SK-N-SH treated with all-trans-retinoic acid at 6 μM for 48 hours (cell line): ENCODE results near the gene VPS39.

Experiments
- ATAC-seq: fragments of 200-7000 bp; cut with Tn5 transposase; 3 replicates; pipeline ENCODE4 v1.9.1; 2020; ENCODE audit warnings: mild to moderate bottlenecking, moderate library complexity
- ARNTL ChIP-seq: fragments of 450-650 bp; formaldehyde crosslinking; IDR thresholded peaks from 2 replicates; pipeline ENCODE4 v1.5.0; 2020; ENCODE audit warnings: low read depth, mild to moderate bottlenecking, moderate library complexity, borderline replicate concordance
- CSDC2 ChIP-seq: fragments of 250-450 bp; sonication (Bioruptor Pico); IDR thresholded peaks from 2 replicates; pipeline ENCODE4 v1.5.0; 2020; ENCODE audit warnings: mild to moderate bottlenecking, moderate library complexity
- ESRRG ChIP-seq: fragments of 250-450 bp; sonication (Bioruptor Pico); IDR thresholded peaks from 2 replicates; pipeline ENCODE4 v1.6.1; 2021; ENCODE audit warnings: mild to moderate bottlenecking
- GLIS3 ChIP-seq: fragments of 250-450 bp; sonication (Bioruptor Pico); IDR thresholded peaks from 2 replicates; pipeline ENCODE4 v1.5.0; 2020; ENCODE audit warnings: mild to moderate bottlenecking, moderate library complexity
- ISL1 ChIP-seq: fragments of 250-450 bp; sonication (Bioruptor Pico); IDR thresholded peaks from 2 replicates; pipeline ENCODE4 v2.1.2; 2022; ENCODE audit warnings: mild to moderate bottlenecking, moderate library complexity
- OSR1 ChIP-seq: fragments of 250-450 bp; sonication (Bioruptor Pico); IDR thresholded peaks from 2 replicates; pipeline ENCODE4 v1.8.0; 2022; ENCODE audit warnings: moderate library complexity, mild to moderate bottlenecking, inconsistent platforms
- PATZ1 ChIP-seq: fragments of 250-450 bp; sonication (Bioruptor Pico); IDR thresholded peaks from 2 replicates; pipeline ENCODE4 v1.8.0; 2020; ENCODE audit warnings: mild to moderate bottlenecking, moderate library complexity, borderline replicate concordance
- PPARA ChIP-seq: fragments of 250-450 bp; sonication (Bioruptor Pico); IDR thresholded peaks from 2 replicates; pipeline ENCODE4 v1.5.0; 2020; ENCODE audit warnings: mild to moderate bottlenecking, borderline replicate concordance
- RARB ChIP-seq: fragments of 250-450 bp; sonication (Bioruptor Pico); IDR thresholded peaks from 2 replicates; pipeline ENCODE4 v1.8.0; 2021; ENCODE audit warnings: mild to moderate bottlenecking, moderate library complexity
- SNAI2 ChIP-seq: fragments of 250-450 bp; sonication (Bioruptor Pico); IDR thresholded peaks from 2 replicates; pipeline ENCODE4 v1.5.0; 2020; ENCODE audit warnings: mild to moderate bottlenecking, moderate library complexity
- TCF4 ChIP-seq: fragments of 250-450 bp; sonication (Bioruptor Pico); IDR thresholded peaks from 2 replicates; pipeline ENCODE4 v1.8.0; 2021; ENCODE audit warnings: mild to moderate bottlenecking, moderate library complexity, borderline replicate concordance
- TSHZ2 ChIP-seq: fragments of 250-450 bp; sonication (Bioruptor Pico); IDR thresholded peaks from 2 replicates; pipeline ENCODE4 v1.5.0; 2020; ENCODE audit warnings: mild to moderate bottlenecking, moderate library complexity
- ZC3H10 ChIP-seq: fragments of 250-450 bp; sonication (Bioruptor Pico); IDR thresholded peaks from 2 replicates; pipeline ENCODE4 v1.5.1; 2021; ENCODE audit warnings: mild to moderate bottlenecking, moderate library complexity
- ZFP3 ChIP-seq: fragments of 250-450 bp; sonication (Bioruptor Pico); IDR thresholded peaks from 2 replicates; pipeline ENCODE4 v1.5.0; 2020; ENCODE audit warnings: mild to moderate bottlenecking, moderate library complexity
- ZNF70 ChIP-seq: fragments of 450-650 bp; formaldehyde crosslinking; IDR thresholded peaks from 2 replicates; pipeline ENCODE4 v1.5.0; 2020; ENCODE audit warnings: mild to moderate bottlenecking, moderate library complexity
- ZNF8 ChIP-seq: fragments of 450-650 bp; formaldehyde crosslinking; IDR thresholded peaks from 2 replicates; pipeline ENCODE4 v1.5.0; 2020; ENCODE audit warnings: mild to moderate bottlenecking, moderate library complexity
- TF ChIP-seq, protein P1 (sequence below): fragments of 250-450 bp; sonication (Bioruptor Pico); IDR thresholded peaks from 2 replicates; pipeline ENCODE4 v1.5.1; 2020; ENCODE audit warnings: low read depth, mild to moderate bottlenecking, moderate library complexity
- TF ChIP-seq, protein P2 (sequence below): fragments of 250-450 bp; sonication (Bioruptor Pico); IDR thresholded peaks from 2 replicates; pipeline ENCODE4 v1.8.0; 2021; ENCODE audit warnings: low read depth, mild to moderate bottlenecking, moderate library complexity, borderline replicate concordance
- TF ChIP-seq, protein P3 (sequence below): fragments of 250-450 bp; sonication (Bioruptor Pico); IDR thresholded peaks from 2 replicates; pipeline ENCODE4 v1.5.1; 2021; ENCODE audit warnings: mild to moderate bottlenecking, moderate library complexity

Gene VPS39

GRCh38 chr15:42120285-42120684, 87.8 kb downstream of the VPS39 start (continued):
- no peak for TF ChIP-seq PATZ1 (CRISPR knock-in tag)
- no peak for TF ChIP-seq ESRRG (CRISPR knock-in tag)
- no peak for TF ChIP-seq ZNF70 (CRISPR knock-in tag)
- TF ChIP-seq, protein P1, sequence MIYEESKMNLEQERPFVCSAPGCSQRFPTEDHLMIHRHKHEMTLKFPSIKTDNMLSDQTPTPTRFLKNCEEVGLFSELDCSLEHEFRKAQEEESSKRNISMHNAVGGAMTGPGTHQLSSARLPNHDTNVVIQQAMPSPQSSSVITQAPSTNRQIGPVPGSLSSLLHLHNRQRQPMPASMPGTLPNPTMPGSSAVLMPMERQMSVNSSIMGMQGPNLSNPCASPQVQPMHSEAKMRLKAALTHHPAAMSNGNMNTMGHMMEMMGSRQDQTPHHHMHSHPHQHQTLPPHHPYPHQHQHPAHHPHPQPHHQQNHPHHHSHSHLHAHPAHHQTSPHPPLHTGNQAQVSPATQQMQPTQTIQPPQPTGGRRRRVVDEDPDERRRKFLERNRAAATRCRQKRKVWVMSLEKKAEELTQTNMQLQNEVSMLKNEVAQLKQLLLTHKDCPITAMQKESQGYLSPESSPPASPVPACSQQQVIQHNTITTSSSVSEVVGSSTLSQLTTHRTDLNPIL (CRISPR knock-in tag) = no peak
- TF ChIP-seq ARNTL (CRISPR knock-in tag) = no peak
- no peak for TF ChIP-seq CSDC2 (CRISPR knock-in tag)

DNA sequence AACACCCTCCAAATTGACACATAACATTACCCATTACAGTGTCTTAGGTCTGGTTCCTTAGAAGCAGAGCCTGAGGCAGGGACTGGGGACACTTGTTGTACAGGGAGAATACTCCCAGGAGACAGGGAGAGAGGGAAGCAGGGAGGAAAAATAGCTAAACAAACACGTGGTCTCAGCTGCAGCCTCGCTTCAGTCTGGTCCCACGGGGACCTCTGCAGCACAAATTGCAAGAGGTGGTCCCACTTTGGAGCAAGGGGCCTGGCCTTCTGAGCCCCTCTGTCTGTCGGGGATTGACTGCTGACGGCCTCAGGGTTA, 88.7 kb downstream of the VPS39 start:
- no peak for ATAC-seq
- TF ChIP-seq GLIS3 (CRISPR knock-in tag) (no peak), TCF4 (CRISPR knock-in tag) (no peak), PPARA (no peak), CSDC2 (CRISPR knock-in tag) (no peak), OSR1 (CRISPR knock-in tag) (no peak), ZFP3 (CRISPR knock-in tag) (no peak), ZNF8 (no peak), SNAI2 (CRISPR knock-in tag) (no peak), RARB (CRISPR knock-in tag) (no peak), TSHZ2 (CRISPR knock-in tag) (no peak), PATZ1 (CRISPR knock-in tag) (no peak), ZNF70 (CRISPR knock-in tag) (no peak), ISL1 (no peak), ZC3H10 (CRISPR knock-in tag) (no peak)
- TF ChIP-seq, protein P1 (CRISPR knock-in tag) = no peak
- TF ChIP-seq, protein P2, sequence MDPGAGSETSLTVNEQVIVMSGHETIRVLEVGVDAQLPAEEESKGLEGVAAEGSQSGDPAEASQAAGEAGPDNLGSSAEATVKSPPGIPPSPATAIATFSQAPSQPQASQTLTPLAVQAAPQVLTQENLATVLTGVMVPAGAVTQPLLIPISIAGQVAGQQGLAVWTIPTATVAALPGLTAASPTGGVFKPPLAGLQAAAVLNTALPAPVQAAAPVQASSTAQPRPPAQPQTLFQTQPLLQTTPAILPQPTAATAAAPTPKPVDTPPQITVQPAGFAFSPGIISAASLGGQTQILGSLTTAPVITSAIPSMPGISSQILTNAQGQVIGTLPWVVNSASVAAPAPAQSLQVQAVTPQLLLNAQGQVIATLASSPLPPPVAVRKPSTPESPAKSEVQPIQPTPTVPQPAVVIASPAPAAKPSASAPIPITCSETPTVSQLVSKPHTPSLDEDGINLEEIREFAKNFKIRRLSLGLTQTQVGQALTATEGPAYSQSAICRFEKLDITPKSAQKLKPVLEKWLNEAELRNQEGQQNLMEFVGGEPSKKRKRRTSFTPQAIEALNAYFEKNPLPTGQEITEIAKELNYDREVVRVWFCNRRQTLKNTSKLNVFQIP (CRISPR knock-in tag) = no peak
- TF ChIP-seq, protein P3, sequence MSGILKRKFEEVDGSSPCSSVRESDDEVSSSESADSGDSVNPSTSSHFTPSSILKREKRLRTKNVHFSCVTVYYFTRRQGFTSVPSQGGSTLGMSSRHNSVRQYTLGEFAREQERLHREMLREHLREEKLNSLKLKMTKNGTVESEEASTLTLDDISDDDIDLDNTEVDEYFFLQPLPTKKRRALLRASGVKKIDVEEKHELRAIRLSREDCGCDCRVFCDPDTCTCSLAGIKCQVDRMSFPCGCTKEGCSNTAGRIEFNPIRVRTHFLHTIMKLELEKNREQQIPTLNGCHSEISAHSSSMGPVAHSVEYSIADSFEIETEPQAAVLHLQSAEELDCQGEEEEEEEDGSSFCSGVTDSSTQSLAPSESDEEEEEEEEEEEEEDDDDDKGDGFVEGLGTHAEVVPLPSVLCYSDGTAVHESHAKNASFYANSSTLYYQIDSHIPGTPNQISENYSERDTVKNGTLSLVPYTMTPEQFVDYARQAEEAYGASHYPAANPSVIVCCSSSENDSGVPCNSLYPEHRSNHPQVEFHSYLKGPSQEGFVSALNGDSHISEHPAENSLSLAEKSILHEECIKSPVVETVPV (CRISPR knock-in tag) = no peak
